Thymus (tissue), 11 donors: ENCODE measurements around the gene CEMP1. TPM values are rescaled to one million over a fixed set of nuclear protein-coding genes. Genes with fewer than 3 reads are reported as not detected.

ENCODE experiments used
- DNase-seq, 9 donors: peaks; one replicate each; pipeline ENCODE4 v3.0.0-alpha.2; 2013; ENCODE audit warnings: low spot score in 9 of 9, low read depth in 6 of 9, missing footprints in 1 of 9
- H3K27ac ChIP-seq, 2 donors: one replicate each; pipeline ENCODE4 v1.5.1; 2013; ENCODE audit warnings: control low read depth in 1 of 2, low read depth in 1 of 2, low read length in 1 of 2, mild to moderate bottlenecking in 1 of 2, moderate library complexity in 1 of 2
- H3K27me3 ChIP-seq, 2 donors: one replicate each; pipeline ENCODE4 v1.5.1; 2013; ENCODE audit warnings: low read length in 1 of 2; ENCODE audit not compliant: control insufficient read depth in 2 of 2, insufficient read depth in 1 of 2
- H3K36me3 ChIP-seq, 2 donors: one replicate each; pipeline ENCODE4 v1.5.1; 2013; ENCODE audit warnings: low read length in 1 of 2, mild to moderate bottlenecking in 1 of 2, moderate library complexity in 1 of 2; ENCODE audit not compliant: control insufficient read depth in 2 of 2, insufficient read depth in 2 of 2
- H3K4me1 ChIP-seq, 2 donors: one replicate each; pipeline ENCODE4 v1.5.1; 2013; ENCODE audit warnings: low read length in 2 of 2; ENCODE audit not compliant: control insufficient read depth in 2 of 2, insufficient read depth in 2 of 2
- H3K4me3 ChIP-seq, 2 donors: one replicate each; pipeline ENCODE4 v1.5.1; 2013; ENCODE audit warnings: low read length in 2 of 2, control low read depth in 1 of 2, mild to moderate bottlenecking in 1 of 2
- H3K9me3 ChIP-seq, 2 donors: one replicate each; pipeline ENCODE4 v1.5.1; 2013; ENCODE audit warnings: low read length in 1 of 2, mild to moderate bottlenecking in 1 of 2; ENCODE audit not compliant: control insufficient read depth in 2 of 2, insufficient read depth in 1 of 2
- WGBS: extraction: QIAGEN DNeasy Blood & Tissue Kit; methylation state at CpG from one replicate; pipeline ENCODE4 v1.1.7; 2013; 5-methylcytosine and 5-hydroxymethylcytosine counted together
- polyA plus RNA-seq: library from polyadenylated mRNA; stranded (reverse); fragments of 200-250 nt; gene quantifications from one replicate; pipeline ENCODE4 v1.2.3, GENCODE V29; 2013
- total RNA-seq: library from RNA; stranded (reverse); fragments of 120-200 nt; gene quantifications from one replicate; pipeline ENCODE4 v1.2.4, GENCODE V29; 2013
- donor health status: healthy.

CEMP1 gene
- total and polyA plus RNA-seq, 2 donors = 0.47 to 1.2 TPM

DNA sequence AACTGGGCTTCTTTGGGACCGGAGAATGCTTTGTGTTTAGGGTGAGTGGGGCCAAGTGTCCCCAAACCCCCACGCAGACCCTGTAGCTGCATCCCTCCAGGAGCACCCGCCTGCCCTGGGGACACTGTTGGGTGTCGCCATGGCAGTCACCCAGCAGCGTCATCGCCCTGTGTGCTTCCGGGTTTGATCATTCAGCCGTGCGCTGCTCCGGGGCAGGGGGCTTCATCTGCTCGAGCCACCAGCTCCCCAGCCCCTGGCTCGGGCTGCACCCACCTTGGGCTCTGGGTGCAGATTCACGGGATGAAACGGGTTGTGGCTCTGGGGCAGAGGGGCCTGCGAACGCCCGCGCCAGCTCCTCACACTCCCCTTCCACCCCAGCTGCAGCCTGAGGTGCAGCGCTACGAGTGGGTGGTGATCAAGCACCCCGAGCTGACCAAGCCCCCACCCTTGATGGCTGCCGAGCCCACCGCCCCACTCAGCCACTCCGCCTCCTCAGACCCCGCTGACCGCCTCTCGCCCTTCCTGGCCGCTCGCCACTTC lies 31.2 kb downstream of the CEMP1 start:
- no peak overlapping the region for H3K27ac ChIP-seq
- no peak for DNase-seq
- peaks cover 0 to 21% of the 10 kb centered on the region in 2 donors for H3K4me1 ChIP-seq
- H3K4me3 ChIP-seq = no peak overlapping the region
- no peaks in the 10 kb centered on the region for H3K9me3 ChIP-seq
- H3K27me3 ChIP-seq = no peaks in the 10 kb centered on the region
- H3K36me3 ChIP-seq = peaks cover 3 to 13% of the 10 kb centered on the region in 2 donors
- 97% methylated on average over 29 of the region's 29 CpGs for WGBS

GRCh38 chr16:2499454-2499853 lies 31.8 kb downstream of the CEMP1 start:
- 97% methylated on average over 6 of the region's 6 CpGs for WGBS
- H3K4me1 ChIP-seq = peaks cover 0 to 21% of the 10 kb centered on the region in 2 donors
- DNase-seq = no peak

GRCh38 chr16:2498531-2499253 lies 32.5 kb downstream of the CEMP1 start:
- WGBS = 95% methylated on average over 15 of the region's 15 CpGs
- peaks cover 3 to 13% of the 10 kb centered on the region in 2 donors for H3K36me3 ChIP-seq
- no peak overlapping the region for H3K4me3 ChIP-seq
- peaks cover 0 to 21% of the 10 kb centered on the region in 2 donors for H3K4me1 ChIP-seq
- no peak for DNase-seq
- no peaks in the 10 kb centered on the region for H3K27me3 ChIP-seq
- H3K27ac ChIP-seq = no peak overlapping the region
- no peaks in the 10 kb centered on the region for H3K9me3 ChIP-seq

More at GRCh38 chr16:2499454-2499853, 31.8 kb downstream of the CEMP1 start:
- no peaks in the 10 kb centered on the region for H3K27me3 ChIP-seq
- H3K27ac ChIP-seq = no peak overlapping the region
- no peak overlapping the region for H3K4me3 ChIP-seq
- no peaks in the 10 kb centered on the region for H3K9me3 ChIP-seq
- peaks cover 3 to 13% of the 10 kb centered on the region in 2 donors for H3K36me3 ChIP-seq

GRCh38 chr16:2497695-2498484 lies 33.3 kb downstream of the CEMP1 start:
- Histone ChIP-seq H3K27ac (no peak overlapping the region), H3K36me3 (peaks cover 3 to 13% of the 10 kb centered on the region in 2 donors), H3K4me3 (no peak overlapping the region), H3K9me3 (no peaks in the 10 kb centered on the region), H3K27me3 (no peaks in the 10 kb centered on the region), H3K4me1 (peaks cover 0 to 20% of the 10 kb centered on the region in 2 donors)
- 94% methylated on average over 26 of the region's 26 CpGs for WGBS
- no peak for DNase-seq

DNA sequence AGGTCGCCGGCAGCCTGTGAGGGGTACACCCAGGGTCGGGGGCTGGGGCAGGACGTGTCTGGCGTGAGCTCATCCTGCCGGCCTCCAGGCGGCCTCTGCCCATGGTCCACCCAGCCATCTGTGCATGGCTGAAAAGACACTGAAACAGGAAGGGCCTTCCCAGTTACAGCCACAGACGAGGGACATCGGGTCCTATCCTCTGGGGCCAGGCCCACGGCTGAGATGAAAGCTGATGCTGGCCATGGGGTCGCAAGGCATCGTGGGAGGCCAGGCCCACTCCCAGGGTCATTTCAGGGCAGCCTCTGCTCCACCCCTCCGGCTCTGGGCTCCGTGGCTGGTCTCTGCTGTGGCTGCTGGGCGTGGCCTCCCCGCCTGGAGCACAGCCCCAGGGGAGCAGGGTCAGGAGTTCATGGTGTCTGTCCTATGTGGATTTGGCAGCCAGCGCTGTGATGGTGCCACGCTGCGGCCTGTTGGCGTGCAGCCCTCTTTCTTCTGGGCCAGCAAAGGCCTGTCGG lies 34.0 kb downstream of the CEMP1 start:
- H3K9me3 ChIP-seq = no peaks in the 10 kb centered on the region
- peaks cover 0 to 13% of the 10 kb centered on the region in 2 donors for H3K4me1 ChIP-seq
- no peak for DNase-seq
- H3K27me3 ChIP-seq = no peaks in the 10 kb centered on the region
- peaks cover 3 to 13% of the 10 kb centered on the region in 2 donors for H3K36me3 ChIP-seq
- H3K4me3 ChIP-seq = no peak overlapping the region
- H3K27ac ChIP-seq = no peak overlapping the region
- 95% methylated on average over 21 of the region's 21 CpGs for WGBS

GRCh38 chr16:2496223-2497115 lies 34.7 kb downstream of the CEMP1 start:
- Histone ChIP-seq H3K27ac (no peak overlapping the region), H3K4me3 (no peak overlapping the region), H3K36me3 (peaks cover 3 to 13% of the 10 kb centered on the region in 2 donors), H3K9me3 (no peaks in the 10 kb centered on the region), H3K4me1 (peaks cover 0 to 6% of the 10 kb centered on the region in 2 donors), H3K27me3 (no peaks in the 10 kb centered on the region)
- WGBS = 98% methylated on average over 62 of the region's 62 CpGs
- DNase-seq = no peak

GRCh38 chr16:2495041-2495440 lies 36.2 kb downstream of the CEMP1 start:
- Histone ChIP-seq H3K4me3 (no peak overlapping the region), H3K4me1 (no peaks in the 10 kb centered on the region), H3K9me3 (no peaks in the 10 kb centered on the region), H3K27me3 (no peaks in the 10 kb centered on the region), H3K36me3 (peaks cover 3 to 13% of the 10 kb centered on the region in 2 donors), H3K27ac (no peak overlapping the region)
- DNase-seq = no peak
- 97% methylated on average over 5 of the region's 5 CpGs for WGBS

DNA sequence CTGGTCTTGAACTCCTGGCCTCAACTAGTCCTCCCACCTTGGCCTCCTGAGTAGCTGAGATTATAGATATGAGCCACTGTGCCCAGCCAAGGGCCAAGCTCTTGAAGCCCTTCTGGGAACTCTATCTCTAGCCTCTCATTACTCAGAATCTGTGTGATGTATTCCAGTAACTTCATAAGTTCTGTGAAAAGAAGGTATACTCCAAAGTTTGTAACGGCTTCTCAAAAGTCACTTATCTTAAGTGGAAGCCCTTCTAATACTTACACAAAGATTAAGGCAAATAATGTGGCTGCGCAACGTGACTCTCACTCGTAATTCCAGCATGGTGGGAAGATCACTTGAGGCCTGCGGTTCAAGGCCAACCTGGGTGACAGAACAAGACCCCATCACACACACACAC lies 36.6 kb downstream of the CEMP1 start:
- no peak overlapping the region for H3K27ac ChIP-seq
- no peak overlapping the region for H3K4me3 ChIP-seq
- no peak for DNase-seq
- no peaks in the 10 kb centered on the region for H3K27me3 ChIP-seq
- 98% methylated on average over 5 of the region's 5 CpGs for WGBS
- peaks cover 3 to 13% of the 10 kb centered on the region in 2 donors for H3K36me3 ChIP-seq
- no peaks in the 10 kb centered on the region for H3K4me1 ChIP-seq
- H3K9me3 ChIP-seq = no peaks in the 10 kb centered on the region
